Medulla oblongata (tissue), 1 donor: ENCODE measurements around the gene ZSCAN5C.
"Not testable (repeated sequence)": the region's sequence is repeated elsewhere in the genome, so short reads cannot be mapped to it uniquely, and the experiment has no call there.

Source experiments
- DNase-seq: peaks from one replicate; pipeline ENCODE4 v3.0.0-alpha.2; 2015; ENCODE audit errors: extremely low spot score

ZSCAN5C gene

DNA sequence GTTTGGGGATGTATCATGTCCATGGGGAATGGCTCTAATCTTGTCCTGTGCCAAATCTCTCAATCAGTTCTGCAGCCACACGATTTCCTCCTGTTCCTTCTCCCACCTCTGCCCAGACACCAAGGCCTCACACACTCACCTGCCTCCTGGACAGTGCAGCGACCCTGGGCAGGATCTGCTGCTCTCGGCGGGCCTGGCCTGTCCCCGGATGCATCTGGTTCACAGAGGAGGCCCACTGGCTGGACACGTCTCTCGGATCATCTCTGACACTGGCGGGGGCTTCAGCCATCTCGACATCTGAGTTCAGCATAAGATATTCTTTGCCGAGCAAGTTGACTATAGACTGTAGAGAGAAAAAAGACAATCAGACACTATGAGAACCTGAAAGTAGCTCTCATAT is 10.4 kb upstream of the ZSCAN5C start:
- DNase-seq: no peak

DNA sequence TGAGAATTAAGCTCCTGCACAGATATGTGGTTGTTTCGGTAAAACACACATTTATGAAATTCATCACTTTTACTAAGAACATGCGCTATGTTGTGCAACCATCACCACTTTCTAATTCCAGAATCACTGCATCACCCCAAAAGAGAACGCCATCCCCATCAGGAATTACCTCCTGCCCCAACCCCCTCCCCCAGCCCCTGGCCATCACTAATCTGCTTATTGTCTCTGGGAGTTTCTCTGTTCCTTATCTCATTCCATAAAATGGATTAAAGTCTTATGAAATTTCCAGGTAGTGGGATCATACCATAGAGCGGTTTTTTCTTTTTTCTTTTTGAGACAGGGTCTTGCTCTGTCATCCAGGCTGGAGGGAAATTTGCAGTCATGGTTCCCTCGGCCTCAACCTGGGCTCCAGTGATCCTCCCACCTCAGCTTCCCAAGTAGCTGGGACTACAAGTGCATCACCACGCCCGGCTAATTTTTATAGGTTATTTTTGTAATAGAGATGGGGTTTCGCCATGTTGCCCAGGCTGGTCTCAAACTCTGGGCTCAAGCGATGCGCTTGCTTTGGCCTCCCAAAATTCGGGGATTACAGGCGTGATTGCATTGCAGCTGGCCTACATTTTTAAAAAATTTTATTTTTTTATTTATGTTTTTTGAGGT is 8.0 kb upstream of the ZSCAN5C start:
- no peak for DNase-seq

DNA sequence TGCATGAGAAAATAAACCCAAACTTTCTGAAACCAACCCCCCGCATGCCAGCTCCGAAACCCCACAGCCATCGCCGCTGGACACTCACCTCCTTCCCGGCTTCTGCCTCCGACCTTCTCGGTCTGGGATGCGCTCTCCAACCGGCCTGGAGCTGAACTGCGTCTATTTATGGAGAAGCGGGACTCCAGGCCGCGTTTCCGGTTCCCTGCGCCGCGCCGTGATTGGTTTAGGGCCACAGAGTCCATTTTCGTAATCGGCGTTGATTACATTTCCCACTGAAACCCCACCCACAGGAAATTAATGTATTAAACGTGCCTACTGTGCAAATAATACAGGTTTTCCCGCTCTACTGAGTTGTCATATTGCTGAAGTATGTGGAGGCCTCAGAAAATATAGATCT is 4.4 kb upstream of the ZSCAN5C start, which contains the start of gene ZSCAN5B:
TSS of gene ZSCAN5B (minus strand) at position 138 of the 400 bp plus-strand sequence. CDS start 4,731 bp downstream, outside the sequence.
- not testable (repeated sequence) for DNase-seq

DNA sequence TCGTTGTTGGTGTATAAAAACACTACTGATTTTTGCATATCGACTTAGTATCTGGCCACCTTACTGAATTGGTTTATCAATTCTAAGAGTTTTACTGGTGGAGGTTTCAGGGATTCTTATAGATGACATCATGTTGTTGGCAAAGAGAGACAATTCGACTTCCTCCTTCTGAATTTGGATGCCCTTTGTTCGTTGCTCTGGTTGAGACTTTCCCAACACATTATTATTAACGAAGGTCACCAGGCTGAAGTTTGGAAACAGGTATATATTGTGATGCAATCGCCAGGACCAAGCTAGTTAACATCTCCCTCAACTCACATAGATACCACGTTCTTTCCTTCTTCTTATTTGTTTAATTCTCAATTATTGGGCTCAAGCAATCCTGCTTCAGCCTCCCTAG is 2.4 kb upstream of the ZSCAN5C start:
- no peak for DNase-seq

DNA sequence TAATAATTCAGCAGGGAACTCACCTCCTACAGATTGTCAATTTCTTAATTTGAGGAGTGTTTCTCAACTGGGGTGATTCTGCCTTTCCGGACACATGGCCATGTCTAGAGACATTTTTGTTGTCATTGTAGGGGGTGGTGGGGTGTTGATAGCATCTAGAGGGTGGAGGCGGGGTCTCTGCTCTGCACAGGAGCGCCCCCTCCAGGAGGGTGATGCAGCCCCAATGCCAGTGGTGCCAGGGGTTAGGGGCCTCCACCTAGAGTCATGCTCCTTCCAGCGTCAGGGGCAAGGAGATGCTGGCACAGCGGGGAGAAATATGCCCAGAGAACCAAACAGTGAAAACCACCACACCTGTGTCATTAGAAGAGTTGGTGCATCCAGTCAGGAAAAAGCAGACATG is 5.5 kb downstream of the ZSCAN5C start:
- DNase-seq: not testable (repeated sequence)

DNA sequence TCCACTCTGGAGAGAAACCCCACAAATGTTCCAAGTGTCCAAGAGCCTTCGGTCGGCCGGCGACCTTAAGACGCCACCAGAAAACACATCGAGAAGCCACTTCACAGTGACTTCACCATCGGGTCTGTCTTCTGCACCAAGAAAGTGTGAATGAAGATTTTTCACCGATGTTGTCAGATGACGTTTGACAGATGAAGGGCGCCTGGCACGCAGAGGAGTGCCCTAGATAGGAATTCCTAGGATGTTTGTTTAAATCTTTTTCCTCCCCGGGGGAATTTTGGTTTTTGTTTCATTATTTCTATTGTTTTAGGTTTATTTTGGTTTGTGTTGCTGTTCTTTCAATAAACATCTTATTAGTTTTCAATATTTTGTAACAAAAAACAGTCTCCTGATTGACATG is 7.0 kb downstream of the ZSCAN5C start:
- no peak for DNase-seq

DNA sequence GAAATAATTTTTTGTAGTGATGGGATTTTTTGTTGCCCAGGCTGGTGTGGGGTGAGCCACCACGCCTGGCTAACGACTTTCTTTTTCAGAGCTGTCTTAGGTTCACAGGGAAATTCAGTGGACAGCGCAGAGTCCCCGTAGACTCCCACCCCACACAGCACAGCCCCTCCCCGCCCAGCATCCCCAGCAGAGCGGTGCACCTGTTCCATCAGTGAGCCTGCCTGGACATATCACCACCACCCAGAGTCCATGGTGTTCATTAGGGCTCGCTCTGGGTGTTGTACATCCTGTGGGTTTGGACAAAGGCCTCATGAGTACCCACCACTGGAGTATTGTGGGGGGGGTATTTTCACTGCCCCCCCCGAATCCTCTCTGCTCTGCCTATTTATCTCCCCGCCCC is 8.0 kb downstream of the ZSCAN5C start:
- DNase-seq: not testable (repeated sequence)

DNA sequence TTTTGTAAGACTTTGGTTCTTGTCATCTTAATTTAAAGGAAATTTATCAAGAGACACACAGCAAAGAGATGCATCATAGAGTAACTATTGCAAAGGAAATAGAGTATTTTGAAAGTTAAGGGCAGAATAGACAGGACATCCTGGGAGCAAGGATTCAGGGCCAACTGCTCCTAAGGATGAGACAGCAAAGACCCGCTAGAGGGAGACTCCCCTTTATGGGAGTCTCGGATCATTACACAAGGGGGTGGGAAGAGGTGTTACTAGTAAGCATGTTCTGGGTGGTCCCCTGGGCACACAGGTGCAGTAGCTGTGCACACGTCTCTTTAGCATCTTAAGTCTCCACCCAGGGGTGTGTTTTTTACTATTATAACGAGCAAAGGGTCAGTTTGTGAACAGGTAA is 9.6 kb downstream of the ZSCAN5C start:
- DNase-seq: no peak

DNA sequence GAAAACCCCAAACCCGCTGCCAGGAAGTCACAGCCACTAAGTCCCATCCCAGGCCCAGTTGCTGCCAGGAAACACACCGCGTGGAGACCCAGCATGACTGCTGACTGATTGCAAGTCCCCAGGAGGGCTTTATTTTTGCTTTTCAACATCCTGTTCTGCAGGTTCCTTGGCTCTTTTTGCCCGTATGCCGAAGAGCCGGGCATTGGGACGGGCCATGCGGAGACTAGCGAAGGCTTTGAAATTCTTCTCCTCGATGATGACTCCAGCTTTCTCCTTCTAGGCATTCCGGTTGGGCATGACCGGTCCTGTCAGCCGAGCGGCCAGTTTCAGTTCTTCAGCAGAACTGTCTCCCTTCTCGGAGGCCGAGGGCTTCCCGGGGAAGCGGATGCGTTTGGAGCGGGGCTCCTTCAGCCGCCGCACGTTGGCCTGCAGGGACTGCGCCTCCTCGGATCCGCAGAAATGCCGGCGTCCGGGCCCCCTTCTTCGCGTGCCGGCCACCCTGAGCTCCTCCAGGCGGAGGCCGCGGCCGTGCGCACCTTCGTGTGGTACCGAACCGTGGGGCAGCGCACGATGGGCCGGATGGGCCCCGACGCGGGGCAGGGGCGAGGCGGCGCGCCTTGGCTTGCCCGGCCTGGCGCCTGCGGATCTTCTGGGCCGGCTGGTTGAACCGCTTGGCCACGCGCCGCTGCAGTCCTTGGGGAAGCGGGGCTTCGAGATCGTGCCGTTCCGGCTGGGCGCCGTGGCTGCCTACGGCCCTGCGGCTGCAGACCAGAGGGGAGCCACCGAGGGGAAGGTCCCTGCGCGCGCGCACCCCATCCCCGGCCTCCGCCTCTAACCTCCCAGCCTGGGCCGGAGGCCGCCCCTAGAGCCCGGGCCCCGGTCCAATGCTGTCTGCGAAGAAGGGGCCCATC is 15.2 kb downstream of the ZSCAN5C start:
- DNase-seq: peak; percentile 9

DNA sequence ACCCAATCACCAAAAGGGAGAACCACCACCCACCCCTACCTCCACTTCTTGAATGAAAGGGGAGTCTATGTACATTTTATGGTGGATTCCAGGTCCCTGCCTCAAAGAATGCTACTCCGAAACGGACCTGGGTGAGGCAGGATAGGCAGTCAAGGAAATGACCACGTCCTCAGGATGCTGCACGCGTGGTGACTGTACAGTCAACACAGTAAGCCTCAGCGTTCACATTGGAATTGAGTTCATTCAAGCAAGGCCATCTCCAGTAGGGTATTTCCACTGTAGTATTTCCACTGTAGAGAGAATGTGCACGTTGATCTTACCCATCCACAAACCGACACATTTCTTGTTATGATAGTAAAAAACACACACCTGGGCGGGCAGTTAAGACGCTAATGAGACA is 16.9 kb downstream of the ZSCAN5C start:
- no peak for DNase-seq

DNA sequence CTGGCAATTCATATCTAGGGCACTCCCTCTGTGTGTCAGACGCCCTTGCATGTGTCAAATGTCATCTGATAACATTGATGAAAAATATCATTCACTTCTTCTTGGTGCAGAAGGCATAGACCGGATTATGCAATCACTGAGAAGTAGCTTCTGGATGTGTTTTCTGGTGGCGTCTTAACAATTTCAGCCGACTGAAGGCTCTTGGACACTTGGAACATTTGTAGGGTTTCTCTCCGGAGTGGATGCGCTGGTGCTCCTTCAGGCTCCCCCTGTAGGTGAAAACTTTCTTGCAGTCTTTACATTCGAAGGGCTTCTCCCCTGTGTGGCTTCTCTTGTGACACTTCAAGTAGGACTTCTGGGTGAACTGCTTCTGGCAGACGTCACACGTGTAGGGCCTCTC is 19.4 kb downstream of the ZSCAN5C start:
- not testable (repeated sequence) for DNase-seq

DNA sequence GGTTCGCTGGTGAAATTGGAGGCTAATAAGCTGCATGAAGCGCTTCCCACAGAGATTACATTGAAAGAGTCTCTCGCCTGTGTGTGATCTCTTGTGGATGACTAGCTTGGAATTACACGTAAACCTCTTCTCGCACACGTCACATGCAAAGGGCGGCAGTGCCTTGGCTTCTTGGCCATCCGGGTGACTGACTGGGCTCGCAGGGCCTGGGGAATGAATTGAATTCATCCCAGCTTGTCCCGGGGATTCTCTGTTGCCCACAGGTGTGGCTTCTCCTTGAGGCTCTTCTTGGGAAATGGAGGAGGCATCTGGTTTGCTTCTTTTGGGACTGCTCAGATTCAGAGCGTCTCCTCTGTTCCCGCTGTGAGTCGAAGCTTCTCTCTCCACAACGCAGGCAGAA is 19.8 kb downstream of the ZSCAN5C start:
- DNase-seq: no peak

DNA sequence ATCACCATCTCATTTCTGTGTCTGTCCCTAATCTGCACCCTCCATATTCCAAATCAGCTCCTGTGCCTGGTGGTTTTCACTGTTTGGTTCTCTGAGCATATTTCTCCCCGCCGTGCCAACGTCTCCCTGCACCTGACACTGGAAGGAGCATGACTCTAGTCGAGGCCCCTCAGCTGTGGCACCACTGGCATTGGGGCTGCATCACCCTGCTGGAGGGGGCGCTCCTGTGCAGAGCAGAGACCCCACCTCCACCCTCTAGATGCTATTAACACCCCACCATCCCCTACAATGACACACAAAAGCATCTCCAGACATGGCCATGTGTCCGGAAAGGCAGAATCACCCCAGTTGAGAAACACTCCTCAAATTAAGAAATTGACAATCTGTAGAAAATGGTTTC is 20.8 kb downstream of the ZSCAN5C start:
- DNase-seq: no peak

DNA sequence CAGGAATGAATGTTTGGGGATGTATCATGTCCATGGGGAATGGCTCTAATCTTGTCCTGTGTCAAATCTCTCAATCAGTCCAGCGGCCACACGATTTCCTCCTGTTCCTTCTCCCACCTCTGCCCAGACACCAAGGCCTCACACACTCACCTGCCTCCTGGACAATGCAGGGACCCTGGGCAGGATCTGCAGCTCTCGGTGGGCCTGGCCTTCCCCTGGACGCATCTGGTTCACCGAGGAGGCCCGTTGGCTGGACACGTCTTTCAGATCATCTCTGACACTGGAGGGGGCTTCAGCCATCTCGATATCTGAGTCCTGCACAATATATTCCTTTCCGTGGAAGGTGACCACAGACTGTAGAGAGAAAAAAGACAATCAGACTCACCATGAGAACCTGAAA is 21.4 kb downstream of the ZSCAN5C start:
- no peak for DNase-seq

DNA sequence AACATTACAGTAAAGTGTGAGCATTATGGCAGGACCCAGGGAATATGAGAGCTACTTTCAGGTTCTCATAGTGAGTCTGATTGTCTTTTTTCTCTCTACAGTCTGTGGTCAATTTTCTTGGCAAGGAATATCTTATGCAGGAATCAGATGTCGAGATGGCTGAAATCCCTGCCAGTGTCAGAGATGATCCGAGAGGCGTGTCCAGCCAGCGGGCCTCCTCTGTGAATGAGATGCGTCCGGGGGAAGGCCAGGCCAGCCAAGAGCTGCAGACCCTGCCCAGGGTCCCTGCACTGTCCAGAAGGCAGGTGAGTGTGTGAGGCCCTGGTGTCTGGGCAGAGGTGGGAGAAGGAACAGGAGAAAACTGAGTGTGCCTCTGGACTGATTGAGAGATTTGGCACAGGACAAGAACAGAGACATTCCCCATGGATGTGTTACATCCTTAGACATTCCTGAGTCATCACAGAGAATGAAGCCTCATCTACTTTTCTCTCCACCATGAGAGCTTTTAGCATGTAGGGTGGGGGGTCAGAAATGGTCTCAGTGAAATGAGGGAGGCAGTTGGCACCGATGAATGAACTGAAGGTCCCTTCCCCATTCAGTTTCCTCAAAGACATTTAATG is 43.2 kb downstream of the ZSCAN5C start:
- DNase-seq: no peak

DNA sequence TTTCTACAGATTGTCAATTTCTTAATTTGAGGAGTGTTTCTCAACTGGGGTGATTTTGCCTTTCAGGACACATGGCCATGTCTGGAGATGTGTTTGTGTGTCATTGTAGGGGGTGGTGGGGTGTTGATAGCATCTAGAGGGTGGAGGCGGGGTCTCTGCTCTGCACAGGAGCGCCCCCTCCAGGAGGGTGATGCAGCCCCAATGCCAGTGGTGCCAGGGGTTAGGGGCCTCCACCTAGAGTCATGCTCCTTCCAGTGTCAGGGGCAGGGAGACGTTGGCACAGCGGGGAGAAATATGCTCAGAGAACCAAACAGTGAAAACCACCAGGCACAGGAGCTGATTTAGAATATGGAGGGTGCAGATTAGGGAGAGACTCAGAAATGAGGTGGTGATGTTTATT is 43.7 kb downstream of the ZSCAN5C start:
- not testable (repeated sequence) for DNase-seq

DNA sequence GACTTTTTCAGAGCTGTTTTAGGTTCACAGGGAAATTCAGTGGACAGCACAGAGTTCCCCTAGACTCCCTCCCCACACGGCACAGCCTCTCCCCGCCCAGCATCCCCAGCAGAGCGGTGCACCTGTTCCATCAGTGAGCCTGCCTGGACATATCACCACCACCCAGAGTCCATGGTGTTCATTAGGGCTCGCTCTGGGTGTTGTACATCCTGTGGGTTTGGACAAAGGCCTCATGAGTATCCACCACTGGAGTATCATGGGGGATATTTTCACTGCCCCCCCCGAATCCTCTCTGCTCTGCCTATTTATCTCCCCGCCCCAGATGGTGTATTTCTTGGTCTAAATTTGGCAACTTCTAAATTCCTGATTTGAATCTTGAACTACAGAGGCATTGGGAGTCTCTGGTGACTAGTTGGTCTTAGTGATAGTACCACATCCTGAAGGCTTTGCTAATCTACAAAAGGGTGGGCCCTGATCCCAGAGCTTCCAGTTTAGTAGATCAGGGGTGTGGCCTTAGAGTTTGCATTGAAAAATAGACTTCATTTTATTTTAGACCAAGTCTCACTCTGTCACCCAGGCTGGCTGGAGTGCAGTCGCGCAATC is 46.8 kb downstream of the ZSCAN5C start:
- DNase-seq: not testable (repeated sequence)

DNA sequence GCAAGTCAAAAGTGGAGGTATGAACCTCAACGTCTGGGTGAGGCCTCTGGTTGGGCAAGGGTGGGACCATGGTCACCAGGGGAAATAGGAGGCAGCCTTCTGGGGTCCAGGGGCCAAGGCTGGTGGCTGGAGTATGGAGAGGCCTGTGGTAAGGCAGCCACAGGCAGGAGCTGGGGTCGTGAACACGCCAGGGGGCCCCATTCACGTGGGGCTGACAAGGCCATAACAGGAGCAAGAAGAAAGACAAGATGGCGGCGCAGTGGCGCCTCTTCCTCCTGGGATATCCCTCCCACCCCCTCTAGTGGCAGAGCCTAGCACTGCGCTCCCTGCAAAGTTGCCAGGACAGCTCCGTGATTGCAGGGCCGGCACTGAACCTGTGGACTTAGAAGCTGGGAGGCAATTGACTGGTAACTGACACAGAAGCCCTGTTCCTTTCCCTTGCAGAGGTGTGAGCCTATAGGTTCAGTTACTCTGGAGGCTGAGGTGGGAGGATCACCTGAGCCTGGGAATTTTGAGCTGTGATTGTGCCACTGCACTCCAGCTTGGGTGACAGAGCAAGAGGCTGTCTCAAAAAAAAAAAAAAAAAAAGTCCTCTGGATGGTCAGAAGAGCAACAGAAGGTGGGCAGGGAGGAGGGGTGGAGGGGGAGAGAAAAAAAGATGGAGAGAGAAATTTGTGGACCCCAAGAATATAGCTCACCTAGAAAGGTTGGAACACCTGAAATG is 50.8 kb downstream of the ZSCAN5C start:
- DNase-seq: peak; percentile 30

DNA sequence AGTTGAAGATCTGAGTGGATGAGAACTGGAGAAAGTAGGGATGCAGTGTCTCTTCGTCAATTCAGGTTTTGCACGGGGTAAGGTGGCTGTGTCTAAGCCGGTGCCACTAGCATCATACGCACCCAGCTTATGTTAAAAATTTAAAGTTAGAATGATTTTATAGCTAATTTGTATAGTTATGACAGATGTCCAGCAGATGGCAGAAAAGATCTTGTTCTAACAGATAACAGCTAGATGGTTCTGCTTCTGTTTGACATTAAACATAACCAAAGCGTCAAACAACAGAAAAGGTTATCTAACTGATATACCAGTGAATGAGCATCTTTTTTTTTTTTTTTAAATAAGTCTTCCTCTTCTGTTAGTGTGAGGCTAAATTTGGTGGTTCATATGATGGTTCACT is 51.7 kb downstream of the ZSCAN5C start:
- peak; percentile 73 for DNase-seq

DNA sequence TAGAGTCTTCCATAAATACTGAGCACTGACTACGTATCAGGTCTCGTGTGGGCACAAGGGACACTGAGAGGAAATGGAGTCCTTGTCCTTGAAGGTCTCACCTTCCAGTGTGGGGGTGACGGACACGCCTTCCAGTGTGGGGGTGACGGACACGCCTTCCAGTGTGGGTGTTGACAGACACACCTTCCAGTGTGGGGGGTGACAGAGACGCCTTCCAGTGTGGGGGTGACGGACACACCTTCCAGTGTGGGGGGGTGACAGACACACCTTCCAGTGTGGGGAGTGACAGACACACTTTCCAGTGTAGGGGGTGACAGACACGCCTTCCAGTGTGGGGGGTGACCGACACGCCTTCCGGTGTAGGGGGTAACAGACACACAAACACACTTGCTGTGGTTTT is 56.2 kb downstream of the ZSCAN5C start:
- DNase-seq: no peak
